Measurements from ENCODE around the gene PRPF38A.

PRPF38A gene

GRCh38 chr1:52404975-52405338 is 555 bp downstream of the PRPF38A start:
- H3K36me3 ChIP-seq (ENCODE audit: control insufficient read depth, insufficient read depth, low read length): peaks cover 25% of the 10 kb centered on the region
- H3K9ac ChIP-seq (ENCODE audit: low read depth, low read length): peak overlapping the region; percentile 90
- no peaks in the 10 kb centered on the region for H3K27me3 ChIP-seq (ENCODE audit: control insufficient read depth, insufficient read depth, low read length)
- H3K9me3 ChIP-seq (ENCODE audit: control insufficient read depth, insufficient read depth, low read length): no peaks in the 10 kb centered on the region
- H3K4me1 ChIP-seq (ENCODE audit: control insufficient read depth, insufficient read depth, low read length): no peaks in the 10 kb centered on the region
- peak overlapping the region; percentile 96 for H3K4me3 ChIP-seq (ENCODE audit: low read depth, low read length)

- H3K9me3 ChIP-seq (ENCODE audit: control insufficient read depth, insufficient read depth, low read length): no peaks in the 10 kb centered on the region
- H3K36me3 ChIP-seq (ENCODE audit: control insufficient read depth, insufficient read depth, low read length): peaks cover 55% of the 10 kb centered on the region
- H3K4me1 ChIP-seq (ENCODE audit: control insufficient read depth, insufficient read depth, low read length): no peaks in the 10 kb centered on the region
- no peak overlapping the region for H3K4me3 ChIP-seq (ENCODE audit: low read depth, low read length)
- no peak overlapping the region for H3K9ac ChIP-seq (ENCODE audit: low read depth, low read length)
- no peaks in the 10 kb centered on the region for H3K27me3 ChIP-seq (ENCODE audit: control insufficient read depth, insufficient read depth, low read length)
Measured at GRCh38 chr1:52413410-52413989, 9.1 kb downstream of the PRPF38A start.

GRCh38 chr1:52414942-52415341 is 10.5 kb downstream of the PRPF38A start:
- no peaks in the 10 kb centered on the region for H3K9me3 ChIP-seq (ENCODE audit: control insufficient read depth, insufficient read depth, low read length)
- no peak overlapping the region for H3K9ac ChIP-seq (ENCODE audit: low read depth, low read length)
- no peaks in the 10 kb centered on the region for H3K27me3 ChIP-seq (ENCODE audit: control insufficient read depth, insufficient read depth, low read length)
- H3K4me1 ChIP-seq (ENCODE audit: control insufficient read depth, insufficient read depth, low read length): no peaks in the 10 kb centered on the region
- no peak overlapping the region for H3K4me3 ChIP-seq (ENCODE audit: low read depth, low read length)
- peaks cover 51% of the 10 kb centered on the region for H3K36me3 ChIP-seq (ENCODE audit: control insufficient read depth, insufficient read depth, low read length)

GRCh38 chr1:52416811-52417210 is 12.4 kb downstream of the PRPF38A start:
- Histone ChIP-seq H3K36me3 (ENCODE audit: control insufficient read depth, insufficient read depth, low read length) (peaks cover 41% of the 10 kb centered on the region), H3K4me3 (ENCODE audit: low read depth, low read length) (no peak overlapping the region), H3K9ac (ENCODE audit: low read depth, low read length) (no peak overlapping the region), H3K9me3 (ENCODE audit: control insufficient read depth, insufficient read depth, low read length) (no peaks in the 10 kb centered on the region), H3K27me3 (ENCODE audit: control insufficient read depth, insufficient read depth, low read length) (no peaks in the 10 kb centered on the region), H3K4me1 (ENCODE audit: control insufficient read depth, insufficient read depth, low read length) (no peaks in the 10 kb centered on the region)

GRCh38 chr1:52420713-52421112 is 16.3 kb downstream of the PRPF38A start:
- peaks cover 12% of the 10 kb centered on the region for H3K36me3 ChIP-seq (ENCODE audit: control insufficient read depth, insufficient read depth, low read length)
- H3K9me3 ChIP-seq (ENCODE audit: control insufficient read depth, insufficient read depth, low read length): no peaks in the 10 kb centered on the region
- no peaks in the 10 kb centered on the region for H3K27me3 ChIP-seq (ENCODE audit: control insufficient read depth, insufficient read depth, low read length)
- H3K4me3 ChIP-seq (ENCODE audit: low read depth, low read length): no peak overlapping the region
- no peak overlapping the region for H3K9ac ChIP-seq (ENCODE audit: low read depth, low read length)
- H3K4me1 ChIP-seq (ENCODE audit: control insufficient read depth, insufficient read depth, low read length): no peaks in the 10 kb centered on the region

- H3K9ac ChIP-seq (ENCODE audit: low read depth, low read length): no peak overlapping the region
- no peaks in the 10 kb centered on the region for H3K9me3 ChIP-seq (ENCODE audit: control insufficient read depth, insufficient read depth, low read length)
- no peak overlapping the region for H3K4me3 ChIP-seq (ENCODE audit: low read depth, low read length)
- H3K36me3 ChIP-seq (ENCODE audit: control insufficient read depth, insufficient read depth, low read length): peaks cover 6% of the 10 kb centered on the region
- peaks cover 2% of the 10 kb centered on the region for H3K4me1 ChIP-seq (ENCODE audit: control insufficient read depth, insufficient read depth, low read length)
- no peaks in the 10 kb centered on the region for H3K27me3 ChIP-seq (ENCODE audit: control insufficient read depth, insufficient read depth, low read length)
Measured at GRCh38 chr1:52423055-52423454, 18.7 kb downstream of the PRPF38A start.

- peaks cover 1% of the 10 kb centered on the region for H3K36me3 ChIP-seq (ENCODE audit: control insufficient read depth, insufficient read depth, low read length)
- H3K9ac ChIP-seq (ENCODE audit: low read depth, low read length): no peak overlapping the region
- peaks cover 2% of the 10 kb centered on the region for H3K4me1 ChIP-seq (ENCODE audit: control insufficient read depth, insufficient read depth, low read length)
- no peak overlapping the region for H3K4me3 ChIP-seq (ENCODE audit: low read depth, low read length)
- H3K9me3 ChIP-seq (ENCODE audit: control insufficient read depth, insufficient read depth, low read length): no peaks in the 10 kb centered on the region
- no peaks in the 10 kb centered on the region for H3K27me3 ChIP-seq (ENCODE audit: control insufficient read depth, insufficient read depth, low read length)
Measured at GRCh38 chr1:52423771-52424170, 19.4 kb downstream of the PRPF38A start.

GRCh38 chr1:52424231-52424636 is 19.8 kb downstream of the PRPF38A start:
- Histone ChIP-seq H3K4me1 (ENCODE audit: control insufficient read depth, insufficient read depth, low read length) (peaks cover 2% of the 10 kb centered on the region), H3K9me3 (ENCODE audit: control insufficient read depth, insufficient read depth, low read length) (no peaks in the 10 kb centered on the region), H3K36me3 (ENCODE audit: control insufficient read depth, insufficient read depth, low read length) (no peaks in the 10 kb centered on the region), H3K9ac (ENCODE audit: low read depth, low read length) (no peak overlapping the region), H3K27me3 (ENCODE audit: control insufficient read depth, insufficient read depth, low read length) (no peaks in the 10 kb centered on the region), H3K4me3 (ENCODE audit: low read depth, low read length) (no peak overlapping the region)

GRCh38 chr1:52424813-52425212 is 20.4 kb downstream of the PRPF38A start:
- H3K4me3 ChIP-seq (ENCODE audit: low read depth, low read length): no peak overlapping the region
- no peaks in the 10 kb centered on the region for H3K9me3 ChIP-seq (ENCODE audit: control insufficient read depth, insufficient read depth, low read length)
- H3K4me1 ChIP-seq (ENCODE audit: control insufficient read depth, insufficient read depth, low read length): peaks cover 2% of the 10 kb centered on the region
- no peaks in the 10 kb centered on the region for H3K36me3 ChIP-seq (ENCODE audit: control insufficient read depth, insufficient read depth, low read length)
- H3K9ac ChIP-seq (ENCODE audit: low read depth, low read length): no peak overlapping the region
- no peaks in the 10 kb centered on the region for H3K27me3 ChIP-seq (ENCODE audit: control insufficient read depth, insufficient read depth, low read length)

GRCh38 chr1:52426371-52426770 is 22.0 kb downstream of the PRPF38A start:
- H3K4me3 ChIP-seq (ENCODE audit: low read depth, low read length): no peak overlapping the region
- no peaks in the 10 kb centered on the region for H3K9me3 ChIP-seq (ENCODE audit: control insufficient read depth, insufficient read depth, low read length)
- peaks cover 2% of the 10 kb centered on the region for H3K4me1 ChIP-seq (ENCODE audit: control insufficient read depth, insufficient read depth, low read length)
- H3K9ac ChIP-seq (ENCODE audit: low read depth, low read length): no peak overlapping the region
- peaks cover 7% of the 10 kb centered on the region for H3K36me3 ChIP-seq (ENCODE audit: control insufficient read depth, insufficient read depth, low read length)
- no peaks in the 10 kb centered on the region for H3K27me3 ChIP-seq (ENCODE audit: control insufficient read depth, insufficient read depth, low read length)

GRCh38 chr1:52427152-52427551 is 22.8 kb downstream of the PRPF38A start:
- H3K27me3 ChIP-seq (ENCODE audit: control insufficient read depth, insufficient read depth, low read length): no peaks in the 10 kb centered on the region
- no peak overlapping the region for H3K9ac ChIP-seq (ENCODE audit: low read depth, low read length)
- H3K4me3 ChIP-seq (ENCODE audit: low read depth, low read length): no peak overlapping the region
- H3K36me3 ChIP-seq (ENCODE audit: control insufficient read depth, insufficient read depth, low read length): peaks cover 7% of the 10 kb centered on the region
- H3K4me1 ChIP-seq (ENCODE audit: control insufficient read depth, insufficient read depth, low read length): peaks cover 2% of the 10 kb centered on the region
- H3K9me3 ChIP-seq (ENCODE audit: control insufficient read depth, insufficient read depth, low read length): no peaks in the 10 kb centered on the region

GRCh38 chr1:52432807-52433206 is 28.4 kb downstream of the PRPF38A start:
- Histone ChIP-seq H3K4me3 (ENCODE audit: low read depth, low read length) (no peak overlapping the region), H3K4me1 (ENCODE audit: control insufficient read depth, insufficient read depth, low read length) (peaks cover 8% of the 10 kb centered on the region), H3K9me3 (ENCODE audit: control insufficient read depth, insufficient read depth, low read length) (no peaks in the 10 kb centered on the region), H3K27me3 (ENCODE audit: control insufficient read depth, insufficient read depth, low read length) (no peaks in the 10 kb centered on the region), H3K9ac (ENCODE audit: low read depth, low read length) (no peak overlapping the region), H3K36me3 (ENCODE audit: control insufficient read depth, insufficient read depth, low read length) (peaks cover 7% of the 10 kb centered on the region)

Data from iPS-15b (cell line).